Loucy (cell line): ENCODE results near the gene CAPSL.
A peak's percentile ranks its signal among the peaks of the same experiment; 100 is the strongest.

ENCODE experiments used
- H2AFZ ChIP-seq: fragments of 200-600 bp; sonication (generic); 2 replicates; pipeline ENCODE4 v1.6.0; 2016; ENCODE audit warnings: antibody characterized with exemption, mild to moderate bottlenecking, low read length, moderate library complexity
- H3F3A ChIP-seq: fragments of 200-600 bp; 2 replicates; pipeline ENCODE4 v1.6.0; 2016; ENCODE audit warnings: antibody characterized with exemption, low read depth, mild to moderate bottlenecking
- H3K27me3 ChIP-seq: fragments of 200-600 bp; sonication (generic); 2 replicates; pipeline ENCODE4 v1.6.1; 2014; ENCODE audit warnings: low read length, mild to moderate bottlenecking; ENCODE audit not compliant: insufficient read depth, poor library complexity, severe bottlenecking
- H3K36me3 ChIP-seq: fragments of 200-600 bp; sonication (generic); 2 replicates; pipeline ENCODE4 v1.6.1; 2016; ENCODE audit warnings: low read length; ENCODE audit not compliant: insufficient read depth
- H3K4me1 ChIP-seq: fragments of 200-600 bp; sonication (generic); 2 replicates; pipeline ENCODE4 v1.5.1; 2014; ENCODE audit warnings: low read length, mild to moderate bottlenecking; ENCODE audit not compliant: insufficient read depth, poor library complexity, severe bottlenecking
- H3K4me2 ChIP-seq: fragments of 200-600 bp; sonication (generic); 2 replicates; pipeline ENCODE4 v1.6.0; 2014; ENCODE audit warnings: antibody characterized with exemption, low read length, low read depth, mild to moderate bottlenecking; ENCODE audit not compliant: poor library complexity, severe bottlenecking
- H3K4me3 ChIP-seq: fragments of 200-600 bp; sonication (generic); 2 replicates; pipeline ENCODE4 v1.5.1; 2014; ENCODE audit warnings: low read length, mild to moderate bottlenecking, mixed read lengths; ENCODE audit not compliant: poor library complexity, severe bottlenecking
- H3K79me2 ChIP-seq: fragments of 200-600 bp; sonication (generic); 2 replicates; pipeline ENCODE4 v1.6.1; 2014; ENCODE audit warnings: low read length; ENCODE audit not compliant: insufficient read depth
- H3K9ac ChIP-seq: fragments of 200-600 bp; sonication (generic); 2 replicates; pipeline ENCODE4 v1.6.0; 2014; ENCODE audit warnings: mild to moderate bottlenecking, low read depth, low read length, moderate library complexity; ENCODE audit not compliant: poor library complexity, severe bottlenecking
- H3K9me2 ChIP-seq: fragments of 200-600 bp; sonication (generic); replicated peaks from 2 replicates; pipeline ENCODE4 v1.6.1; 2016; ENCODE audit warnings: low read depth, low read length, mixed read lengths
- H3K9me3 ChIP-seq: fragments of 200-600 bp; sonication (generic); 2 replicates; pipeline ENCODE4 v1.6.1; 2014; ENCODE audit warnings: mild to moderate bottlenecking, antibody characterized with exemption, low read length, low read depth; ENCODE audit not compliant: insufficient read depth
- H4K20me1 ChIP-seq: fragments of 200-600 bp; sonication (generic); 2 replicates; pipeline ENCODE4 v1.6.0; 2014; ENCODE audit warnings: antibody characterized with exemption, low read length, mild to moderate bottlenecking; ENCODE audit not compliant: insufficient read depth, poor library complexity, severe bottlenecking
- CTCF ChIP-seq: fragments of 200-600 bp; sonication (generic); conservative IDR thresholded peaks from 2 replicates; pipeline ENCODE4 v1.5.1; 2014; ENCODE audit warnings: mild to moderate bottlenecking, antibody characterized with exemption, low read length
- EZH2phosphoT487 ChIP-seq: fragments of 200-600 bp; IDR thresholded peaks from 2 replicates; pipeline ENCODE4 v1.6.1; 2018; ENCODE audit warnings: antibody characterized with exemption, mild to moderate bottlenecking, moderate library complexity, borderline replicate concordance

Gene CAPSL

DNA sequence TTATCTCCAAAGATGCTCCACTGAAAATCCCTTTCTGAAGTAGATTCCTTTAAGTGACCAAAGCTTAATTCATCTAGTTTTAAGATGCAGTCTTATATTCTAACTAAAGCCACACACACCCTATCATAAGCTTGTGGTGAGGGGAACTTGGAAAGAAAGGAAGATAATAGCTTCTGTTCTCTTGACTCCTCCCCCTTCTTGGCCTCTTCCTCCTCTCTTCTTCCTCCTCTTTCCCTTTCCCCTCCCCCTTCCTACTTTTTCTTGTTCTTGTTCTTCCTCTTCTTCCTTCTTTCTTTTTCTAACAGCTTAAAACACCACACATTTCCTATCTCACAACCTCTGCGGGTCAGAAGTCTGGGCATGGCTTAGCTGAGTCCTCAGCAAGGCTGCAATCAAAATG, 58.3 kb downstream of the CAPSL start:
- Histone ChIP-seq H3K4me3 (no peak overlapping the region), H2AFZ (peak overlapping the region; percentile 86), H3K79me2 (no peaks in the 10 kb centered on the region), H3K9ac (no peak overlapping the region), H3K27me3 (no peaks in the 10 kb centered on the region), H3K4me2 (no peak overlapping the region), H3K9me2 (no peaks in the 10 kb centered on the region), H3K4me1 (peaks cover 42% of the 10 kb centered on the region), H3K9me3 (no peaks in the 10 kb centered on the region), H3F3A (peaks cover 5% of the 10 kb centered on the region; the same call in 1 of the 2 replicates), H4K20me1 (no peaks in the 10 kb centered on the region), H3K36me3 (no peaks in the 10 kb centered on the region)
- no peak for TF ChIP-seq EZH2phosphoT487
- no peak for TF ChIP-seq CTCF

DNA sequence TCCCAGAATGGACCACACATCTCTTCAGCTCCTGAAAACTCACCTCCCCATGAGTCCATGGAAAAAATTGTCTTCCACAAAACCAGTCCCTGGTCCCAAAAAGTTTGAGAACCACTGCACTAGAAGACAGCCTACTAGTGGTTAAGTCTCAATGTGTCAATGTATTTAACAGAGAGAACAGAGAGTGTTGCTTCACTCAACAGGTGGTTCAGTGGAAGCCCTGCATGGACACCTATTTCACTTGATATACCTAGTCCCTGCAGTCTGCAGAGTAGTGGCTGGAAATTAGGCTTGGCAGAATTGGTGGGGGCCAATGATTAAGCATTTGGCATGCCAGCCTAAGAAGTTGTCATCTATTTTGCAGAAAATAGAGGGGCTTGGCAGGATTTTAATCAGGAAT, 58.8 kb downstream of the CAPSL start:
- Histone ChIP-seq H3K36me3 (no peaks in the 10 kb centered on the region), H3F3A (no peaks in the 10 kb centered on the region; the same call in 1 of the 2 replicates), H2AFZ (no peak overlapping the region), H3K9ac (no peak overlapping the region), H3K4me3 (no peak overlapping the region), H3K9me3 (no peaks in the 10 kb centered on the region), H3K27me3 (no peaks in the 10 kb centered on the region), H4K20me1 (no peaks in the 10 kb centered on the region), H3K9me2 (no peaks in the 10 kb centered on the region), H3K79me2 (no peaks in the 10 kb centered on the region), H3K4me2 (no peak overlapping the region), H3K4me1 (peaks cover 37% of the 10 kb centered on the region)
- TF ChIP-seq EZH2phosphoT487 (no peak), CTCF (no peak)

GRCh38 chr5:35879096-35879495, 59.3 kb downstream of the CAPSL start:
- Histone ChIP-seq H4K20me1 (no peaks in the 10 kb centered on the region), H3K27me3 (no peaks in the 10 kb centered on the region)

More at GRCh38 chr5:35879096-35879495, 59.3 kb downstream of the CAPSL start:
- no peak for TF ChIP-seq CTCF
- no peak overlapping the region for H2AFZ ChIP-seq
- no peaks in the 10 kb centered on the region; the same call in 1 of the 2 replicates for H3F3A ChIP-seq
- no peak overlapping the region for H3K4me3 ChIP-seq
- no peaks in the 10 kb centered on the region for H3K79me2 ChIP-seq
- H3K9me2 ChIP-seq = no peaks in the 10 kb centered on the region
- no peak overlapping the region for H3K4me2 ChIP-seq
- peaks cover 33% of the 10 kb centered on the region for H3K4me1 ChIP-seq
- H3K9me3 ChIP-seq = no peaks in the 10 kb centered on the region
- H3K9ac ChIP-seq = no peak overlapping the region
- no peaks in the 10 kb centered on the region for H3K36me3 ChIP-seq
